LNCAP (cell line): ENCODE results near the gene RAB7B.

Experiments used
- CTCF ChIP-seq: fragments of 450-650 bp; IDR thresholded peaks from 2 replicates; pipeline ENCODE4 v1.5.1; 2017; ENCODE audit warnings: mild to moderate bottlenecking

Gene RAB7B

GRCh38 chr1:206030191-206030590 lies 27.0 kb upstream of the RAB7B start:
- TF ChIP-seq CTCF = no peak

DNA sequence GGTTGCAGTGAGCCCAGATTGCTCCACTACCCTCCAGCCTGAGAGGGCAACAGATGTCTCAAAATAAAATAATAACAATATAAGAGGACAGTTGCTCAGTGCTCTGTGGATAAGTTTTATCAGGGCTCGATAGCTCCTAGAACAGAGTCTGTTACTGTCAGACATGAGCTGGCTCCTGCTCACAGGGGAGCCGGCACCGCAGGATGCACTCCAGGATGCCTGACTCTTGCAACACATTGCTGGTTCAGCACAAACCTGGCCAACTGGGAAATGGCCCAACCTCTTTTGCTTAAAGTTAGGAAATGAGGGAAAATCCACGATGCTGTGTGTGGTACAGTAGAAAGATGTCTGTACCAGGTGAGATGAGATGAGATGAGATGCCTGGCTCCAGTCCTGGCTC lies 26.3 kb upstream of the RAB7B start:
- TF ChIP-seq CTCF = no peak

GRCh38 chr1:206025283-206025820 lies 22.2 kb upstream of the RAB7B start:
- no peak for TF ChIP-seq CTCF

DNA sequence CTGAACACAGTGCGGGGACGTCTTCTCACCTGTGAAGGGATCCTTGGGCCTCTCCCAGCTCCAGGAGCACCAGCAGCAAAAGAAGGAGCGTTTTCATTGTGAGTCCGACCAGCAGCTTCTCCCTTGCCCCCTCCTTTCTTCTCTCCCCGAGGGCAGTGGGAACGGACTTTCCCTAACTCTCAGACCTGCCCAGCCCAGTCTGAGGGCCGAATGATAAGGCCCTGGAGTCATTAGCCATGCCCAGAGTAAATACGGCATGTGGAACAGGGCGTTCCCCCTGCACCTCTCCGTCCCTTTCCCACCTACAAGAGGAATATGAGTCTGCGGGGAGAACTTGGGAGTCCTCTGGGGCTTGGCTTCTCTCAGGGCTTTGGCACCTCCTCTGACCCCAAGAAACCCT lies 20.5 kb upstream of the RAB7B start, which contains the start of gene CTSE:
TSS of gene CTSE (minus strand) at position 201 of the 400 bp plus-strand sequence. CDS start at position 97, 104 bp downstream.
- TF ChIP-seq CTCF = no peak

DNA sequence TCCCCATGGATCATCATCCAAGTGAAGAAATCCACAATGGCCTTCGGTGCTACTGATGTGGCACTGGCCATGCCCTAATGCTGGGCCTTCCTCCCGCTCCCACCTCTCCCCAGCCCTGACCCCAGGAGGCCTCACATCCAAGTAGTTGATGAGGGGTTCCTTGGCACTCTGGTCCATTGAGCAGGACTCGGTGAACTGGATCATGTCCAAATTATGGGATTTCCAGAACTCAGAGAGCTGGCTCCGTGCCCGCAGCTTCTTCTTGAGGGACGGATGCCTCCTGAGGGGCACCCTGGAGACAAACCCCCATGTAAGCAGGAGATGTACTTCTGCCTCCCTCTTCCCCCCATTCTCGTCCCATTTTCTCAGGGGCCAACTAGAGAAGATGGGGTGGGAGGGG lies 19.6 kb upstream of the RAB7B start:
- no peak for TF ChIP-seq CTCF

- no peak for TF ChIP-seq CTCF
Observed at GRCh38 chr1:206021626-206022365, 18.6 kb upstream of the RAB7B start.

DNA sequence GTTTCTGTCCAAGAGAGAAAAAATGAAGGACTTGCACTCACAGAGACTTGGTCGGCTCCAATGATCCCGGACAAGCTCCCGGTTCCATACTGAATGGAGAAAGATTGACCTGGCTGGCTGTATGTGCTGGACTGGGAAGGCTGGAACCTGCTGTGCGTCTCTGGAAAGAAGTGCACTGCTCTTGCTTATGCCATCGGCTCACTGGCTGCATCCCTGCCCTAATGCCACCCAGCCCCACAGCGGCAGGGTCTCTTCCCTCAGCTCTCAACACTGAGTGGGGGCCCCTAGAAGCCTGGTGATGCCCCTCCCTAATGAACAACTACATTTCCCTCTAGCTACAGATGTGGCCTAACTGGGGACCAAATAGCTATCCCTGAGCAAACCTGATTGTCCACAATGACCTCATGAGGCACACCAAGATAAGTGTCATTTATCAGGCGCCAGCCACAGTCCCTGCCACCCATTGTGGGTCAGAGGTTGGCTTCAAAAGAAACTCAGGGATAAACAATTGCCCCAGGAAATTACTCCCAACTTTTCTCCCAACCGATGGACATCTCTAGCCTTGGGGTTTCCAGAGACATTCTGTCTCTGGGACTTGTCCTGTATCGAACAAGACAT lies 17.9 kb upstream of the RAB7B start:
- TF ChIP-seq CTCF = no peak
